Stimulated activated effector memory CD8-positive, alpha-beta T cell treated with anti-CD3 and anti-CD28 coated beads, Interleukin-12 subunit alpha, Interleukin-12 subunit beta, amount 100 ng/mL, for 72 hours (primary cell): ENCODE measurements around the gene SPOCK1.
"Not testable (repeated sequence)": the region's sequence is repeated elsewhere in the genome, so short reads cannot be mapped to it uniquely, and the experiment has no call there.

Source experiments
- ATAC-seq: fragments of 150-1000 bp; cut with Tn5 transposase; 2 replicates; pipeline ENCODE4 v1.10.0; 2021
- DNase-seq, 2 donors: peaks; one replicate each; pipeline ENCODE4 v3.0.0; 2021 to 2022; ENCODE audit warnings: low spot score in 2 of 2
- H3K27ac Mint-ChIP-seq: one replicate; pipeline ENCODE4 v1.8.0; 2022; ENCODE audit warnings: mild to moderate bottlenecking, mixed read lengths
- H3K36me3 Mint-ChIP-seq: one replicate; pipeline ENCODE4 v1.8.0; 2022; ENCODE audit warnings: mild to moderate bottlenecking, mixed read lengths
- H3K4me1 Mint-ChIP-seq: one replicate; pipeline ENCODE4 v1.8.0; 2022; ENCODE audit warnings: mixed read lengths
- H3K4me3 Mint-ChIP-seq: one replicate; pipeline ENCODE4 v1.8.0; 2022; ENCODE audit warnings: mild to moderate bottlenecking, mixed read lengths
- H3K9me3 Mint-ChIP-seq: one replicate; pipeline ENCODE4 v1.8.0; 2022; ENCODE audit warnings: mixed read lengths

SPOCK1 gene

GRCh38 chr5:137498736-137499505 is at the start of gene SPOCK1:
TSS of gene SPOCK1 (minus strand) at chr5:137499326.
- Mint-ChIP-seq H3K4me3 (no peak within 1 kb of the TSS), H3K4me1 (no peaks in the 10 kb centered on the region), H3K9me3 (no peaks in the 10 kb centered on the region), H3K36me3 (no peaks in the 10 kb centered on the region), H3K27ac (no peak within 1 kb of the TSS)
- DNase-seq, result peak; percentile 49 to 72
- ATAC-seq, result peak; percentile 79

- H3K4me1 Mint-ChIP-seq, result no peaks in the 10 kb centered on the region
- ATAC-seq (no peak), DNase-seq (no peak)
- no peak overlapping the region for H3K4me3 Mint-ChIP-seq
- H3K36me3 Mint-ChIP-seq, result no peaks in the 10 kb centered on the region
- H3K27ac Mint-ChIP-seq, result no peak overlapping the region
- peaks cover 7% of the 10 kb centered on the region for H3K9me3 Mint-ChIP-seq
These were observed 46.8 kb upstream of the SPOCK1 start for GRCh38 chr5:137545956-137546355.

GRCh38 chr5:137535449-137535848 is 36.3 kb upstream of the SPOCK1 start:
- not testable (repeated sequence) for H3K27ac Mint-ChIP-seq, H3K9me3 Mint-ChIP-seq, ATAC-seq, H3K36me3 Mint-ChIP-seq, DNase-seq, H3K4me3 Mint-ChIP-seq, H3K4me1 Mint-ChIP-seq

GRCh38 chr5:137533963-137534362 is 34.8 kb upstream of the SPOCK1 start:
- H3K27ac Mint-ChIP-seq, result no peak overlapping the region
- no peak overlapping the region for H3K4me3 Mint-ChIP-seq
- ATAC-seq, result no peak
- H3K4me1 Mint-ChIP-seq, result no peaks in the 10 kb centered on the region
- H3K36me3 Mint-ChIP-seq, result no peaks in the 10 kb centered on the region
- no peaks in the 10 kb centered on the region for H3K9me3 Mint-ChIP-seq
- DNase-seq, result no peak

GRCh38 chr5:137531266-137531665 is 32.1 kb upstream of the SPOCK1 start:
- Mint-ChIP-seq H3K4me3 (no peak overlapping the region), H3K36me3 (no peaks in the 10 kb centered on the region), H3K9me3 (peaks cover 3% of the 10 kb centered on the region), H3K4me1 (no peaks in the 10 kb centered on the region), H3K27ac (no peak overlapping the region)
- DNase-seq (no peak), ATAC-seq (no peak)

GRCh38 chr5:137521246-137521645 is 22.1 kb upstream of the SPOCK1 start:
- H3K4me3 Mint-ChIP-seq, result no peak overlapping the region
- H3K36me3 Mint-ChIP-seq, result no peaks in the 10 kb centered on the region
- DNase-seq (no peak), ATAC-seq (no peak)
- H3K27ac Mint-ChIP-seq, result no peak overlapping the region
- peaks cover 6% of the 10 kb centered on the region for H3K9me3 Mint-ChIP-seq
- H3K4me1 Mint-ChIP-seq, result no peaks in the 10 kb centered on the region

GRCh38 chr5:137516961-137517360 is 17.8 kb upstream of the SPOCK1 start:
- H3K4me1 Mint-ChIP-seq, result no peaks in the 10 kb centered on the region
- no peaks in the 10 kb centered on the region for H3K36me3 Mint-ChIP-seq
- H3K4me3 Mint-ChIP-seq, result no peak overlapping the region
- H3K27ac Mint-ChIP-seq, result no peak overlapping the region
- peaks cover 6% of the 10 kb centered on the region for H3K9me3 Mint-ChIP-seq
- ATAC-seq (no peak), DNase-seq (no peak)

GRCh38 chr5:137516251-137516797 is 17.2 kb upstream of the SPOCK1 start:
- Mint-ChIP-seq H3K4me1 (no peaks in the 10 kb centered on the region), H3K27ac (no peak overlapping the region), H3K9me3 (peaks cover 8% of the 10 kb centered on the region), H3K4me3 (no peak overlapping the region), H3K36me3 (no peaks in the 10 kb centered on the region)
- ATAC-seq (no peak), DNase-seq (no peak)

GRCh38 chr5:137515238-137515637 is 16.1 kb upstream of the SPOCK1 start:
- Mint-ChIP-seq H3K4me3 (no peak overlapping the region), H3K36me3 (no peaks in the 10 kb centered on the region), H3K4me1 (no peaks in the 10 kb centered on the region), H3K9me3 (peaks cover 8% of the 10 kb centered on the region), H3K27ac (no peak overlapping the region)
- DNase-seq (no peak), ATAC-seq (no peak)

- no peaks in the 10 kb centered on the region for H3K4me1 Mint-ChIP-seq
- no peak overlapping the region for H3K27ac Mint-ChIP-seq
- H3K36me3 Mint-ChIP-seq, result no peaks in the 10 kb centered on the region
- no peak overlapping the region for H3K4me3 Mint-ChIP-seq
- ATAC-seq (no peak), DNase-seq (no peak)
- peaks cover 2% of the 10 kb centered on the region for H3K9me3 Mint-ChIP-seq
These were observed 11.5 kb upstream of the SPOCK1 start for GRCh38 chr5:137510671-137511070.

- no peak overlapping the region for H3K27ac Mint-ChIP-seq
- H3K4me1 Mint-ChIP-seq, result no peaks in the 10 kb centered on the region
- no peaks in the 10 kb centered on the region for H3K36me3 Mint-ChIP-seq
- no peak overlapping the region for H3K4me3 Mint-ChIP-seq
- ATAC-seq (no peak), DNase-seq (no peak)
- H3K9me3 Mint-ChIP-seq, result peaks cover 2% of the 10 kb centered on the region
These were observed 8.0 kb upstream of the SPOCK1 start for GRCh38 chr5:137507150-137507549.

GRCh38 chr5:137506296-137506695 is 7.2 kb upstream of the SPOCK1 start:
- no peaks in the 10 kb centered on the region for H3K36me3 Mint-ChIP-seq

GRCh38 chr5:137504916-137505315 is 5.8 kb upstream of the SPOCK1 start:
- Mint-ChIP-seq H3K4me3 (no peak overlapping the region), H3K27ac (no peak overlapping the region), H3K36me3 (no peaks in the 10 kb centered on the region), H3K4me1 (no peaks in the 10 kb centered on the region), H3K9me3 (no peaks in the 10 kb centered on the region)
- ATAC-seq (no peak), DNase-seq (peak in 1 of 2 donors; percentile 34)

More at GRCh38 chr5:137506296-137506695, 7.2 kb upstream of the SPOCK1 start:
- no peaks in the 10 kb centered on the region for H3K4me1 Mint-ChIP-seq
- H3K4me3 Mint-ChIP-seq, result no peak overlapping the region
- ATAC-seq (no peak), DNase-seq (peak in 1 of 2 donors; percentile 18)
- H3K9me3 Mint-ChIP-seq, result no peaks in the 10 kb centered on the region
- H3K27ac Mint-ChIP-seq, result no peak overlapping the region

GRCh38 chr5:137503456-137503855 is 4.3 kb upstream of the SPOCK1 start:
- ATAC-seq (no peak), DNase-seq (no peak)
- Mint-ChIP-seq H3K36me3 (no peaks in the 10 kb centered on the region), H3K4me3 (no peak overlapping the region), H3K9me3 (no peaks in the 10 kb centered on the region), H3K27ac (no peak overlapping the region), H3K4me1 (no peaks in the 10 kb centered on the region)

GRCh38 chr5:137502632-137503031 is 3.5 kb upstream of the SPOCK1 start:
- no peak overlapping the region for H3K4me3 Mint-ChIP-seq
- no peak overlapping the region for H3K27ac Mint-ChIP-seq
- no peaks in the 10 kb centered on the region for H3K36me3 Mint-ChIP-seq
- peak in 1 of 2 donors; percentile 13 for DNase-seq
- no peak for ATAC-seq
- no peaks in the 10 kb centered on the region for H3K9me3 Mint-ChIP-seq
- no peaks in the 10 kb centered on the region for H3K4me1 Mint-ChIP-seq

- no peaks in the 10 kb centered on the region for H3K36me3 Mint-ChIP-seq
- no peak overlapping the region for H3K27ac Mint-ChIP-seq
- H3K9me3 Mint-ChIP-seq, result no peaks in the 10 kb centered on the region
- H3K4me1 Mint-ChIP-seq, result no peaks in the 10 kb centered on the region
- no peak overlapping the region for H3K4me3 Mint-ChIP-seq
- no peak for ATAC-seq
- no peak for DNase-seq
These were observed 2.8 kb upstream of the SPOCK1 start for GRCh38 chr5:137501846-137502406.
